Gastroesophageal sphincter (tissue), 3 donors: ENCODE results near the gene PLA2G2A.

Source experiments
- CTCF ChIP-seq, 4 experiments: fragments of 200-600 bp in 2 of 4; fragments of 450-650 bp in 2 of 4; sonication (generic) in 1 of 4; IDR thresholded peaks; one replicate each; pipeline ENCODE4 v1.5.1; 2017 to 2019; ENCODE audit warnings: antibody characterized with exemption in 4 of 4, mild to moderate bottlenecking in 2 of 4, moderate library complexity in 2 of 4
- POLR2AphosphoS5 ChIP-seq: sonication (generic); formaldehyde crosslinking; IDR thresholded peaks from one replicate; pipeline ENCODE4 v1.6.1; 2017; ENCODE audit warnings: antibody characterized with exemption

- TF ChIP-seq CTCF (IDR thresholded peaks at IDR 0.05) = no peak
- TF ChIP-seq POLR2AphosphoS5 = no peak
Observed at GRCh38 chr1:20009212-20009611, 29.8 kb upstream of the PLA2G2A start.
